GM10248 (cell line): ENCODE results near the gene TRAF3IP1.

Experiments
- CTCF ChIA-PET: fragments of 300-600 bp; sonication (Branson Sonifier 250); formaldehyde crosslinking; extraction: SDS; loops from one replicate; lab custom pipeline; 2021; ENCODE audit warnings: antibody characterized with exemption; lab: Yijun Ruan, JAX
- POLR2A ChIA-PET: fragments of 350-650 bp; sonication (Branson Sonifier 250); formaldehyde crosslinking; extraction: SDS; loops from one replicate; lab custom pipeline; 2020; ENCODE audit warnings: antibody characterized with exemption; lab: Yijun Ruan, JAX
- DNase-seq: peaks from one replicate; pipeline ENCODE4 v3.0.0; 2012; ENCODE audit errors: extremely low spot score
- CTCF ChIP-seq: IDR thresholded peaks from 2 replicates; pipeline ENCODE4 v1.5.1; 2012; ENCODE audit warnings: mild to moderate bottlenecking, low read depth; ENCODE audit errors: extremely low read depth, missing control alignments, control extremely low read depth

TRAF3IP1 gene

DNA sequence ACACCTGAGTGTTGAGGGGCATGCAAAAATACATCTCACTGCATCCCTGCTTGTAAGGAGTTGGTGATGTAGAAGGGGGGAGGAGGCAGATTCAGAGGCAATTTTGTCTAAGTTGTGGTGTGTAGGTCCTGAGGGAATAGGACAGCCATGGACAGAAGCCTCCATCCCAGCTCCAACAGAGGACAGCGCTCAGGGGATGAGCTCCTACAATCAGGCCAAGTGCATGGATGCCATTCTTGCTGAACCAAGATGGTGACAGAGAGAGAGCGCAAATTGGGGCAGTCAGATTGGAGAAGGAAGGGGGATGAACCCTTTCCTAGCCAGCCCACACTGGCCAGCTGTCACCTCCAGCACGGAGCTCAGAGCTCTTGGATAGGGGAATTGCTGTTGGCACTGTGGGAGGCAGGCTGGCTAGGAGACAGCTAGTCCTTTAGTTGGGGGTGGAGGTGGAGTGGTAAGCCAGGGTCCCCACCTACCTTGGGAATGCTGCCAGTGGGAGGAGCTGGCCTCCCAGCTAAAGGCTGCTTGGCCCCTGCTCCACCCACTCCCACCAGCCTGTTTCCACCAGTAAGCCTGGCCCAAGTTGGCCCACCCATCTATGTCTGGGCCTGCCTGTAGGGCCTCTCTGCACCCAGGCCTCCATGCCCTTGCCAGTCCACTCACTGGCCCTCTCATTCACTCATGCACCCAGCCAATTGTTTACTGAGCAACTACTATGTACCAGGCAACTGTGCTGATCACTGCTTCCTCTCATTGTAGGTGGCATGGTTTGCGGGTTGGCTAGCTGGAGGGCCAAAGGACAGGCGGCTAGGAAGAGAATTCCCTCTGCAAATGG lies 29.4 kb upstream of the TRAF3IP1 start:
- POLR2A ChIA-PET = no interaction called here
- no peak for TF ChIP-seq CTCF
- DNase-seq = no peak
- CTCF ChIA-PET = interaction anchor here (0.9 to 1.4 kb wide), 4 partner anchors 14 to 32 kb away, joined by 3 to 6 read pairs (median 3); no protein-coding TSS in a partner anchor

DNA sequence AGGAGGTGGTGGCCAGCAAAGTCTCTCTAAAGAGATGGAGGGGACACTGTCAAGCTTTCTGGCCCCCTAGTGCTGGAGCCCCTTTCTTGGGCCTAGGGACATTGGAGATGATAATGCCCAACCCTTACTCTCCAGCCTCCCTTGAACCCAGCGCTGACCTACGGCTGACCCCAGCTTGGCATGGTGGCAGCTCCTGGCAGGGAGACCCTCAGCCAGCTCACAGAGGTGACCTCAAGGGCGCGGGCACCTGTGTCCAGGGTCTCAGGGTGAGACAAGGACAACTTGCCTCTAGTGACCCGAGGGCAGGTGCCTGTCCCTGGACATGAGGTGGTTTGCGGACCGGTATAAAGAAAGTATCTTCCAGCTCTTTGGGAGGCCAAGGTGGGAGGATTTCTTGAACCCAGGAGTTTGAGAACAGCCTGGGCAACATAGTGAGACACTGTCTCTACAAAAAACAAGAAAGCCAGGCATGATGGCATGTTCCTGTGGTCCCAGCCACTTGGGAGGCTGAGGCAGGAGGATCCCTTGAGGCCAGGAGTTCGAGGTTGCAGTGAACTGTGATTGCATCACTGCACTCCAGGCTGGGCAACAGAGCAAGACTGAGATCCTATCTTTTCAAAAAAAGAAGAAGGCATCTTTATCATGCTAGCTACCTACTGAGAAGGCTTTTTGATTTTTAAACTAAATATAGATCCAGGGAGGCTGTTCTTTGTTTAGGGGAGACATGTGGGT lies 28.6 kb upstream of the TRAF3IP1 start:
- DNase-seq = no peak
- TF ChIP-seq CTCF = no peak
- POLR2A ChIA-PET = no interaction called here
- CTCF ChIA-PET = interaction anchor here (0.9 to 1.5 kb wide), 6 partner anchors 13 to 31 kb away, joined by 3 to 6 read pairs (median 4); no protein-coding TSS in a partner anchor

DNA sequence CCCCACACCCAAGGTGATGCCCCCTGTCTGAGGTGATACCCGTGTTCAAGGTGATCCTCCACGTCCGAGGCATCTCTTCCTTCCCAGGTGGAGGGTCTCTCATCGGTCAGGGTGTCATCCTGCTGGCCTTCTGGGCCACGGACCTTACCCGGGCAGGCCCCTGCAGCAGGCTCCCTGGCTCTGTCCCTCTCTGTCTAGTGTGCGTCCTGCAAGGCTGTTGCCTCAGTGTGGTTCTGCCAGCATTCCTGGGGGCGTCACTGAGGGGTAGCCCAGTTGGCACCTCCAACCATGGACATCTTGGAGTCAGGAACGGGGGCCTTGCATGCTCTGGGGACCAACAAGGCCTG lies 26.3 kb upstream of the TRAF3IP1 start:
- ChIA-PET CTCF (no interaction called here), POLR2A (no interaction called here)
- no peak for TF ChIP-seq CTCF
- DNase-seq = no peak

DNA sequence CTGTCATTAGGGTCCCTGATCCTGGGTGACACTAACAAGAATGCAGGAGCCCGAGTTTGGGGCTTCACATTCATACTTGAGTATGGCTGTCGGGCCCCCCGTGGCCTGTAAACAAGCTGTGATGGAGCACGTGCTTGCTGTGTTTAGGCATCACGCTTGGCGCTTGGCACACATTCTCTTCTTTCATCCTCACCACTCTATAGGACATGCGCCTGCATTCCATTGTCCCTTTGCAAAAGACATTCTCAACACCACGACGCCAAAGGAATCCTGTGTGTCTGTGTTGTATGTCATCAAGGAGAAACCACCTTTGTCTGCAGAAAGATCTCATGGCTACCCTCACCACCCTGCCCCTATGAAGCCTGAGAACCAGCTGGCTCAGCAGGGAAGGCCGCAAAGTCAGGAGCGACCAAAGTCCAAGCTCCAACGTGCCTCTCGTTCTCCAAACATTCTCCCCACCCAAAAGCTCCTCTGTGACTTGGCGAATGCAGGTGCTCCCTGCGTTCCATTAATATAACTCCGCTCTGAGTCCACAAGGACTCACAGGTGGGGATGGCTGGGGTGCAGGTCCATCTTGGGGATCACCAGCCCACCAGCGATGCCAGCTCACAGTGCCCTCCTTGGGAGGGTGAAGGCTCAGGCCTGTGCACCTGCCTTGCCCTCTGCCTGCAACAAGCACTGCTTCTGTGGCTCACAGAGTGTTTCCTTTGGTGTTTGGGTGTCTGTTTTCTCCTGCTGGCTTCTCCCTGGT lies 25.8 kb upstream of the TRAF3IP1 start:
- TF ChIP-seq CTCF = no peak
- ChIA-PET CTCF (interaction anchor here (0.8 kb wide), 1 partner anchor 74 kb away, joined by 3 read pairs; no protein-coding TSS in a partner anchor), POLR2A (no interaction called here)
- no peak for DNase-seq

DNA sequence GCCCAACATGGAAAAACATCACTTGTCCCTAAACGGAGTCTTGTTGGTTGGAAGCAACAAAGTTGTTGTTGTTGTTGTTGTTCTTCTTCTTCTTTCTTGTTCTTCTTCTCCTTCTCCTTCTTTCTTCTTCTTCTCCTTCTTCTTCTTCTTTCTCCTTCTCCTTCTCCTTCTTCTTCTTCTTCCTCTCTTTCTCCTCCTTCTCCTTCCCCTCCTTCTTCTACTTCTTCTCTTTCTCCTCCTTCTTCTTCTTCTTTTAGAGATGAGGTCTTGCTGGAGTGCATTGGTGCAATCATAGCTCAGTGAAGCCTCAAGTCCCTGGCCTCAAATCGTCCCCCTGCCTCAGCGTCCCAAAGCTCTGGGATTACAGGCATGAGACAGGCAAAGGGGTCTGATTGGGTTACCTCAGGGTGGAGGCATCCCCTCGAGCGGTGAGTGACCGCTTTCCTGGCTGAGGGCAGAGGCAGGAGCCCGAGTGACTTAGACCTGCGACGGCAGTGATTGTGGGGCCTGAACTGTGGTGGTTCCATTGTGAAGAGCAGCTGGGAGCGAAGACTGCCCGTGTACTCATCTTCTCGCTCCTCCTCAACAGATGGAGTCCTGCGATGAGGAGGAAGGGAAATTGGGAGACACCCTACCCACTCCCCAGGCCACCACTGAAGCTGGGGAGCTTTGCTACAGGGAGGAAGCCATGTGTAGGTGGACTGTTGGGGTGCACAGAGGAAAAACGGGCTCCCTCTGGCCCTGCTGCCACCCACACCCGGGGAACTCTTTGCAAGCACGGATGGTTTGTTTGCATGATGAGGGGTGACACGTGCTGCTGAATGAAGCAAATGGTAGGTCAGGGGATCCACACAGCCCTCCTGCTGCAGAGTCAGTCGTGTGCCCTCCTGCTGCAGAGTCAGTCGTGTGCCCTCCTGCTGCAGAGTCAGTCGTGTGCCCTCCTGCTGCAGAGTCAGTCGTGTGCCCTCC lies 24.9 kb upstream of the TRAF3IP1 start:
- ChIA-PET CTCF (interaction anchor here (0.8 kb wide), 1 partner anchor 74 kb away, joined by 3 read pairs; no protein-coding TSS in a partner anchor), POLR2A (interaction anchor here (0.7 kb wide), 1 partner anchor 1211 kb away, joined by 3 read pairs; no protein-coding TSS in a partner anchor)
- no peak for TF ChIP-seq CTCF
- no peak for DNase-seq
